CD14-positive monocyte (primary cell): Measurements from ENCODE around the gene GPC6. TPM values are rescaled to one million over a fixed set of nuclear protein-coding genes. Genes with fewer than 3 reads are reported as not detected.

Experiments
- DNase-seq, 3 donors: peaks; one replicate each; pipeline ENCODE4 v3.0.0-alpha.2; 2011 to 2022
- H2AFZ ChIP-seq: 2 replicates; pipeline ENCODE4 v1.6.0; 2012; ENCODE audit warnings: mild to moderate bottlenecking, low read depth, low read length, inconsistent platforms; ENCODE audit not compliant: insufficient read depth, poor library complexity, severe bottlenecking
- H3K27ac ChIP-seq, 2 donors: 1 replicate in 1 of 2; 2 replicates in 1 of 2; pipeline ENCODE4 v1.5.1; 2012 to 2013; ENCODE audit warnings: low read length in 2 of 2, control low read depth in 1 of 2, inconsistent platforms in 1 of 2, low read depth in 1 of 2, mild to moderate bottlenecking in 1 of 2
- H3K27me3 ChIP-seq, 2 donors: one replicate each; pipeline versions ENCODE4 v1.6.0 to v1.6.1; 2011 to 2013; ENCODE audit warnings: low read length in 2 of 2; ENCODE audit not compliant: control insufficient read depth in 2 of 2, insufficient read depth in 2 of 2
- H3K36me3 ChIP-seq, 2 donors: replicated peaks in 1 of 2; 1 replicate in 1 of 2; 2 replicates in 1 of 2; pipeline versions ENCODE4 v1.5.1 to v1.6.1; 2012 to 2013; ENCODE audit warnings: low read length in 2 of 2, control low read depth in 1 of 2, inconsistent platforms in 1 of 2, mild to moderate bottlenecking in 1 of 2; ENCODE audit not compliant: insufficient read depth in 2 of 2, control insufficient read depth in 1 of 2
- H3K4me1 ChIP-seq, 2 donors: 1 replicate in 1 of 2; 2 replicates in 1 of 2; pipeline versions ENCODE4 v1.5.1 to v1.6.1; 2012 to 2013; ENCODE audit warnings: low read length in 2 of 2, control low read depth in 1 of 2, inconsistent platforms in 1 of 2, mild to moderate bottlenecking in 1 of 2, moderate library complexity in 1 of 2; ENCODE audit not compliant: insufficient read depth in 2 of 2, control insufficient read depth in 1 of 2
- H3K4me2 ChIP-seq: replicated peaks from 2 replicates; pipeline ENCODE3; 2012; ENCODE audit warnings: low read length, moderate library complexity, mild to moderate bottlenecking; ENCODE audit not compliant: poor library complexity, severe bottlenecking; ENCODE audit errors: extremely low read depth
- H3K4me3 ChIP-seq, 3 experiments: fragments of 200-600 bp in 1 of 3; sonication (generic) in 1 of 3; replicated peaks in 1 of 3; 1 replicate in 2 of 3; 2 replicates in 1 of 3; pipeline ENCODE4 v1.5.1; 2011 to 2013; ENCODE audit warnings: low read length in 3 of 3, mild to moderate bottlenecking in 3 of 3, control low read depth in 2 of 3, low read depth in 2 of 3, inconsistent platforms in 1 of 3, moderate library complexity in 1 of 3
- H3K79me2 ChIP-seq: 2 replicates; pipeline ENCODE4 v1.6.0; 2012; ENCODE audit warnings: mild to moderate bottlenecking, control low read depth, inconsistent platforms, low read length, moderate library complexity; ENCODE audit not compliant: insufficient read depth
- H3K9ac ChIP-seq: 2 replicates; pipeline ENCODE4 v1.6.0; 2017; ENCODE audit warnings: low read length, mild to moderate bottlenecking; ENCODE audit not compliant: insufficient read depth, poor library complexity, severe bottlenecking
- H3K9me3 ChIP-seq, 2 donors: replicated peaks in 1 of 2; 1 replicate in 1 of 2; 2 replicates in 1 of 2; pipeline versions ENCODE4 v1.5.1 to v1.6.1; 2012 to 2013; ENCODE audit warnings: low read length in 2 of 2, control low read depth in 1 of 2; ENCODE audit not compliant: control insufficient read depth in 1 of 2, insufficient read depth in 1 of 2
- H4K20me1 ChIP-seq: 2 replicates; pipeline ENCODE4 v1.6.0; 2012; ENCODE audit warnings: mild to moderate bottlenecking, low read length, control low read depth, moderate library complexity; ENCODE audit not compliant: insufficient read depth
- H3K27ac Mint-ChIP-seq, 7 donors: one replicate each; pipeline ENCODE4 v1.8.0; 2020; ENCODE audit warnings: mild to moderate bottlenecking in 7 of 7, mixed read lengths in 7 of 7, moderate library complexity in 6 of 7, inconsistent platforms in 2 of 7
- H3K27me3 Mint-ChIP-seq, 3 donors: one replicate each; pipeline ENCODE4 v1.8.0; 2021 to 2022; ENCODE audit warnings: low read depth in 3 of 3, mild to moderate bottlenecking in 3 of 3, mixed read lengths in 3 of 3, moderate library complexity in 3 of 3, inconsistent platforms in 1 of 3
- H3K36me3 Mint-ChIP-seq, 2 donors: one replicate each; pipeline ENCODE4 v1.8.0; 2020; ENCODE audit warnings: mixed read lengths in 2 of 2, inconsistent platforms in 1 of 2, mild to moderate bottlenecking in 1 of 2
- H3K4me1 Mint-ChIP-seq: one replicate; pipeline ENCODE4 v1.8.0; 2020; ENCODE audit warnings: mild to moderate bottlenecking, mixed read lengths
- H3K4me3 Mint-ChIP-seq, 2 donors: one replicate each; pipeline ENCODE4 v1.8.0; 2020; ENCODE audit warnings: mild to moderate bottlenecking in 2 of 2, mixed read lengths in 2 of 2, moderate library complexity in 1 of 2
- H3K9me3 Mint-ChIP-seq, 7 donors: one replicate each; pipeline ENCODE4 v1.8.0; 2020 to 2022; ENCODE audit warnings: mixed read lengths in 7 of 7, mild to moderate bottlenecking in 6 of 7, moderate library complexity in 6 of 7, inconsistent platforms in 2 of 7
- CTCF ChIP-seq: fragments of 200-600 bp; IDR thresholded peaks from one replicate; pipeline ENCODE4 v1.8.0; 2022; ENCODE audit warnings: antibody characterized with exemption, mild to moderate bottlenecking
- WGBS: methylation state at CpG from one replicate; pipeline ENCODE4 v1.1.5; 2013; ENCODE audit warnings: missing lambda C conversion rate; ENCODE audit not compliant: insufficient coverage; 5-methylcytosine and 5-hydroxymethylcytosine counted together
- intact Hi-C, 2 donors: fragments of 100-400 bp; cut with micrococcal nuclease; formaldehyde crosslinking; loops; one replicate each; pipeline versions ENCODE4 v1.15.0 to v1.15.1; 2023
- polyA plus RNA-seq, 3 donors: library from polyadenylated mRNA; depleted of rRNA in 1 of 3; unstranded in 2 of 3; stranded (reverse) in 1 of 3; fragments of 300-500 nt in 2 of 3; fragments of >200 nt in 1 of 3; fragmentation: Illumina TruSeq in 2 of 3; gene quantifications; 1 replicate in 2 of 3; 2 replicates in 1 of 3; pipeline ENCODE4 v1.2.3, GENCODE V29; 2012 to 2021

GPC6 gene
- polyA plus RNA-seq, 3 donors: not detected

- H4K20me1 ChIP-seq: no peaks in the 10 kb centered on the region
- H3K27me3 ChIP-seq: peaks cover 0 to 2% of the 10 kb centered on the region in 2 donors
- peak in 2 of 3 donors; percentile 6 to 36 for DNase-seq
- Mint-ChIP-seq H3K36me3 (no peaks in the 10 kb centered on the region), H3K4me3 (no peak overlapping the region), H3K27ac (no peak overlapping the region), H3K9me3 (peaks cover 0 to 2% (median 0%) of the 10 kb centered on the region in 7 donors), H3K27me3 (peaks cover 4 to 11% (median 6%) of the 10 kb centered on the region in 3 donors), H3K4me1 (peaks cover 6% of the 10 kb centered on the region)
- TF ChIP-seq CTCF: peak; percentile 56
- H3K79me2 ChIP-seq: no peaks in the 10 kb centered on the region
- no peak overlapping the region for H3K27ac ChIP-seq
- no peak overlapping the region for H3K4me3 ChIP-seq
- intact Hi-C loops: loop anchor here (5.0 kb wide), 1 partner anchor 182 kb away; no protein-coding TSS in a partner anchor
- H3K4me2 ChIP-seq: no peak overlapping the region
- no peaks in the 10 kb centered on the region for H3K36me3 ChIP-seq
- H3K9me3 ChIP-seq: no peaks in the 10 kb centered on the region
- no peak overlapping the region for H3K9ac ChIP-seq
- H3K4me1 ChIP-seq: no peaks in the 10 kb centered on the region
- H2AFZ ChIP-seq: no peak overlapping the region
- no CpG with 5 or more reads among the region's 4 CpGs for WGBS
These were observed 1209.1 kb downstream of the GPC6 start for GRCh38 chr13:94435604-94436226.

- H3K9ac ChIP-seq: no peak overlapping the region
- H3K27ac Mint-ChIP-seq: no peak overlapping the region
- H3K27me3 ChIP-seq: no peaks in the 10 kb centered on the region
- no peak overlapping the region for H3K4me2 ChIP-seq
- peaks cover 0 to 2% (median 0%) of the 10 kb centered on the region in 3 donors for H3K27me3 Mint-ChIP-seq
- intact Hi-C loops: no loop called here
- H3K36me3 Mint-ChIP-seq: no peaks in the 10 kb centered on the region
- H3K4me1 Mint-ChIP-seq: no peaks in the 10 kb centered on the region
- H3K9me3 Mint-ChIP-seq: peaks cover 0 to 8% (median 3%) of the 10 kb centered on the region in 7 donors
- H3K79me2 ChIP-seq: no peaks in the 10 kb centered on the region
- DNase-seq: no peak
- TF ChIP-seq CTCF: no peak
- H3K9me3 ChIP-seq: peaks cover 0 to 4% of the 10 kb centered on the region in 2 donors
- H3K4me1 ChIP-seq: no peaks in the 10 kb centered on the region
- no peaks in the 10 kb centered on the region for H4K20me1 ChIP-seq
- H3K36me3 ChIP-seq: no peaks in the 10 kb centered on the region
- H3K4me3 ChIP-seq: no peak overlapping the region
- no peak overlapping the region for H2AFZ ChIP-seq
- no peak overlapping the region for H3K27ac ChIP-seq
- H3K4me3 Mint-ChIP-seq: no peak overlapping the region
These were observed 1218.2 kb downstream of the GPC6 start for GRCh38 chr13:94444826-94445225.
